OCI-LY1 (cell line): Measurements from ENCODE around the gene GRK1.

Experiments
- CTCF ChIP-seq: fragments of 200-600 bp; sonication (generic), shearing (Covaris generic); IDR thresholded peaks from 2 replicates; pipeline ENCODE4 v1.5.1; 2017; ENCODE audit warnings: mild to moderate bottlenecking, antibody characterized with exemption, low read length, moderate library complexity, mixed read lengths
- EZH2 ChIP-seq: fragments of 200-600 bp; sonication (generic), shearing (Covaris generic); IDR thresholded peaks from 2 replicates; pipeline ENCODE4 v1.8.0; 2017; ENCODE audit warnings: borderline replicate concordance, mixed run types, mild to moderate bottlenecking, antibody characterized with exemption, low read length, moderate library complexity, mixed read lengths

GRCh38 chr13:113649212-113649611, 17.8 kb upstream of the GRK1 start:
- TF ChIP-seq CTCF (no peak), EZH2 (no peak)
